Nephron (organoid): ENCODE data around the gene TSHZ1.

Experiments used
- H3K27ac Mint-ChIP-seq, 3 experiments: 2 replicates each; pipeline ENCODE4 v1.8.0; 2020; ENCODE audit warnings: mixed read lengths in 3 of 3, mild to moderate bottlenecking in 2 of 3, moderate library complexity in 1 of 3
- H3K27me3 Mint-ChIP-seq: 2 replicates; pipeline ENCODE4 v1.8.0; 2021; ENCODE audit warnings: low read depth, mild to moderate bottlenecking, moderate library complexity, mixed read lengths
- H3K36me3 Mint-ChIP-seq: 2 replicates; pipeline ENCODE4 v1.8.0; 2020; ENCODE audit warnings: low read depth, mixed read lengths
- H3K4me1 Mint-ChIP-seq: 2 replicates; pipeline ENCODE4 v1.8.0; 2020; ENCODE audit warnings: mixed read lengths
- H3K4me3 Mint-ChIP-seq, 3 experiments: 2 replicates each; pipeline ENCODE4 v1.8.0; 2020; ENCODE audit warnings: mild to moderate bottlenecking in 3 of 3, mixed read lengths in 3 of 3, moderate library complexity in 2 of 3
- H3K9me3 Mint-ChIP-seq: 2 replicates; pipeline ENCODE4 v1.8.0; 2020; ENCODE audit warnings: mixed read lengths
- TF ChIP-seq, protein P1 (sequence below), 3 experiments: fragments of 200-600 bp; sonication (generic); IDR thresholded peaks; one replicate each; pipeline ENCODE4 v1.5.0; 2021; ENCODE audit warnings: antibody characterized with exemption in 3 of 3; ENCODE audit not compliant: unreplicated experiment in 3 of 3

TSHZ1 gene

DNA sequence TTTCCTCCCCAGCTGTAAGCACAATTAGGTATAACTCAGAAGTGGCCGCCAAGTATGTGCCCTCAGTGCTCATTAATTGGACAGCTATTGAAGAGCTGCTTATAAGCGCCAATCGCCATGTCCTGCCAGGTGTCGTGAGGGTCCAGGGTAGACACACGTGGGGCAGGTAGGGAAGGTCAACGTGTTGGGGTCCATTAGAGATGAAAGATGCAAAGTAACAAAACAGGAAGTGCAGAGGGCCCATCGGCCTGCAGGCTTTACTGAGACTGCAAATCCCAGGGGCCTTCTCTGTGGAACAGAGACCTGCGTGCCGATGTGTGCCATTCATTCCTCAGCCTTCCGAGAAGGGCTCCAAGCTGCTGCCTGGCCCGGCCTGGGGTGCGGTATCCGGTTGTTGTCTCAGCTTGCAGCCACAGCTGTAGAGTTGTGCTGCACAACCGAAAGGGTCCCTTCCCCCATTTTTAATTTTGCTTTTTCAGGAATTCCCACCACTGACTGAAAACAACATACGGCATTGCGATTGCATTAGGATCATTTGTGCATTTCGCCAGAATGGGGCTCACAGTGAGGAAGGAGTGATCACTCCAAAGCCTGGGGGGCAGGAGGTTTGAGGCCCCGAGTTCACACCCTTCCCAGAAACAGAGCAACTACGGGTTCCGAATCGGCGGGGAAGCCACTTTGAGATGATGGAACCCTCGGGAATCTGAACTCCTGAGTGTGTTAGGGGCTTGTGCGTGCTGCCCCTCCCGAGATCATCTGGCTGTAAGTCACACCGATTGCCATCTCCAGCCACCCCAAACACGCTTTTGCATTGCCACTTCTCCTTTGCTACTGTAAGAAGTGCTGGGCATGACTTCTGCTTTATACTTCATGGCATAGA, 94.3 kb downstream of the TSHZ1 start:
- peaks cover 8% of the 10 kb centered on the region for H3K36me3 Mint-ChIP-seq
- H3K27ac Mint-ChIP-seq: no peak overlapping the region
- H3K4me3 Mint-ChIP-seq: no peak overlapping the region
- no peaks in the 10 kb centered on the region for H3K4me1 Mint-ChIP-seq
- peaks cover 32% of the 10 kb centered on the region for H3K9me3 Mint-ChIP-seq
- TF ChIP-seq, protein P1, sequence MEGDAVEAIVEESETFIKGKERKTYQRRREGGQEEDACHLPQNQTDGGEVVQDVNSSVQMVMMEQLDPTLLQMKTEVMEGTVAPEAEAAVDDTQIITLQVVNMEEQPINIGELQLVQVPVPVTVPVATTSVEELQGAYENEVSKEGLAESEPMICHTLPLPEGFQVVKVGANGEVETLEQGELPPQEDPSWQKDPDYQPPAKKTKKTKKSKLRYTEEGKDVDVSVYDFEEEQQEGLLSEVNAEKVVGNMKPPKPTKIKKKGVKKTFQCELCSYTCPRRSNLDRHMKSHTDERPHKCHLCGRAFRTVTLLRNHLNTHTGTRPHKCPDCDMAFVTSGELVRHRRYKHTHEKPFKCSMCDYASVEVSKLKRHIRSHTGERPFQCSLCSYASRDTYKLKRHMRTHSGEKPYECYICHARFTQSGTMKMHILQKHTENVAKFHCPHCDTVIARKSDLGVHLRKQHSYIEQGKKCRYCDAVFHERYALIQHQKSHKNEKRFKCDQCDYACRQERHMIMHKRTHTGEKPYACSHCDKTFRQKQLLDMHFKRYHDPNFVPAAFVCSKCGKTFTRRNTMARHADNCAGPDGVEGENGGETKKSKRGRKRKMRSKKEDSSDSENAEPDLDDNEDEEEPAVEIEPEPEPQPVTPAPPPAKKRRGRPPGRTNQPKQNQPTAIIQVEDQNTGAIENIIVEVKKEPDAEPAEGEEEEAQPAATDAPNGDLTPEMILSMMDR (IDR thresholded peaks at IDR 0.05; ENCODE audit: unreplicated experiment in 3 of 3): no peak
- peaks cover 3% of the 10 kb centered on the region for H3K27me3 Mint-ChIP-seq

DNA sequence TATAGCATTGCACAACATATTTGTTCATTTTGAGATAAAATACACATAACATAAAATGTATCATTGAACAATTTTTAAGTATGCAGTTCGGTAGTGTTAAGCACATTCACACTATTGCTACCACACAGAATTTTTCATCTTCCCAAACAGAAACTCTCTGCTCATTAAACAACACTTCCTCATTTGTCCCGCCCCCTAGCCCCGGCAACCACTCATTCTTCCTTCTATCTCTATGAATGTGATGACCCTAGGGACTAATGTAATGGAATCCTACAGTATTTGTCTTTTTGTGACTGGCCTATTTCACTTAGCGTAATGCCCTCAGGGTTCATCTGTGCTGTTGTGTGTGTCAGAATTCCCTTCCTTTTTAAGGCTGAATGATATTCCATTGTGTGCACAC, 95.4 kb downstream of the TSHZ1 start:
- Mint-ChIP-seq H3K27me3 (peaks cover 3% of the 10 kb centered on the region), H3K4me1 (no peaks in the 10 kb centered on the region), H3K4me3 (no peak overlapping the region), H3K27ac (no peak overlapping the region), H3K9me3 (peaks cover 40% of the 10 kb centered on the region), H3K36me3 (peaks cover 8% of the 10 kb centered on the region)
- TF ChIP-seq, protein P1 (IDR thresholded peaks at IDR 0.05; ENCODE audit: unreplicated experiment in 3 of 3): no peak

DNA sequence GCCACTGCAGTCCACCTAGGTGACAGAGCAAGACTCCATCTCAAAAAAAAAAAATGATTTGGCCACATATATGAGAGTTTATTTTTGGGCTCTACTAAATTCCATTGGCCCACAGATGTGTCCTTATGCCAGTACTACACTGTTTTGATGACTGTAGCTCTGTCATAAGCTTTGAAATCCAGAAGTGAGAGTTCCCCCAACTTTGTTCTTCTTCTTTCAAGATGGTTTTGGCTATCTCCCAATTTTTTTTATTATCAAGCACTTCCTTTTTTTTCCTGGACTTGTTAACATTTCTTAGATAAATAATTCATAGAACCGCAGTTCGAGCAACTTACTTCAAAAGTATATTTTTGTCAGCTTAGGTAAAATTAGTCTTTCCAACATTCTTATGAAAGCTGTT, 96.9 kb downstream of the TSHZ1 start:
- no peak overlapping the region for H3K4me3 Mint-ChIP-seq
- no peaks in the 10 kb centered on the region for H3K4me1 Mint-ChIP-seq
- peaks cover 3% of the 10 kb centered on the region for H3K27me3 Mint-ChIP-seq
- TF ChIP-seq, protein P1 (IDR thresholded peaks at IDR 0.05; ENCODE audit: unreplicated experiment in 3 of 3): no peak
- peaks cover 8% of the 10 kb centered on the region for H3K36me3 Mint-ChIP-seq
- H3K27ac Mint-ChIP-seq: no peak overlapping the region
- peaks cover 46% of the 10 kb centered on the region for H3K9me3 Mint-ChIP-seq

DNA sequence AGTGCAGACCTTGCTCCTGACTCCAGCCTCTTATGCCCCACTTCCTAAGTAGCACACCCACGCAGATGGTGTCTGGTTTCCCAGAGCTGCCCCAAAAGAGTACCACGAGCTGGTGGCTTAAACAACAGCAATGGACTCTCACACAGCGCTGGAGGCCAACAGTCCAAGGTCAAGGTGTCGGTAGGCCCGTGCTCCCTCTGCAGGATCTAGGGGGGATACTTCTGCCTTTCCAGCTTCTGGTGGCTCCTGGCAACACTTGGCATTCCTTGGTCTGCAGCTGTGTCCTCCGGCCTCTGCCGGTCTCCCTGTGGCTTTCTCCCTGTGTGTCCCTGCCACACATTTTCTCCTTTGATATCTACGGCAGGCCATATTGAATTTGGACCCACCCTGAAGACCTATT, 99.0 kb downstream of the TSHZ1 start:
- TF ChIP-seq, protein P1 (IDR thresholded peaks at IDR 0.05; ENCODE audit: unreplicated experiment in 3 of 3): no peak
- Mint-ChIP-seq H3K4me1 (no peaks in the 10 kb centered on the region), H3K27me3 (no peaks in the 10 kb centered on the region), H3K27ac (no peak overlapping the region), H3K9me3 (peaks cover 46% of the 10 kb centered on the region), H3K36me3 (peaks cover 8% of the 10 kb centered on the region), H3K4me3 (no peak overlapping the region)

DNA sequence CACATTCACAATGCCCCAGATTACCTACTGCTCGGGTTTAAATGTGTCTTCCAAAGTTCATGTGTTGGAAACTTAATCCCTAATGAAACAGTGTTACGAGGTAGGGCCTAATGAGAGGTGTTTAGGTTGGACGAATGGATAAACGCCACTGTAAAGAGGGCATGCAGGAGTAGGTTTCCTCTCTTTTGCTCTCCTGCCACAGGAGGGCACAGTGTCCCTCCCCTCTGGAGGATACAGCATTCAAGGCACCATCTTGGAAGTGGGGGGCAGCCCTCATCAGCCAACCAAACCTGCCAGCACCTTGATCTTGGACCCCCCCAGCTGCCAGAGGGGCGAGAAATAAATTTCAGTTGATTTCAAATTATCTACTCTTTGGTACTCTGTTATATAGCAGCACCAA, 103.5 kb downstream of the TSHZ1 start:
- Mint-ChIP-seq H3K27me3 (no peaks in the 10 kb centered on the region), H3K9me3 (peaks cover 20% of the 10 kb centered on the region), H3K4me3 (no peak overlapping the region), H3K36me3 (peaks cover 4% of the 10 kb centered on the region), H3K4me1 (no peaks in the 10 kb centered on the region), H3K27ac (no peak overlapping the region)
- TF ChIP-seq, protein P1 (IDR thresholded peaks at IDR 0.05; ENCODE audit: unreplicated experiment in 3 of 3): no peak

DNA sequence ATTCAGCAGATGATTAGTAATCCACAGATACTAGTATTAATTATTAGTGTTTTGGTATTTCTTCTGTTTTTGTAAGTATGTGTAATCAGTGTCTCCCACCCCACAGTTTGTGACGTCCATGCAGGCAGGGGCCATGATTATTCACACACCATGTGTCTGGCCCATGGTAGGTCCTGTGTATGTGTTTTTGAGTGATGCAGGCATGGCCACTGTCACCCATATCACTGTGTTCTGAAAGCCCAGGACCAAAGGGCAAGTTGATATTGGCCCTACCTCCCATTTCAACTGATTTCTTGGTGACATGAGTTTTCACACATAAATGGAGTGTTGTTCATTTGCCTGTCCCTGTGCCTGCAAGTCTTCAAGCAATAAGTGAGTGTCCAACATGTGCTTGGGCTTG, 104.0 kb downstream of the TSHZ1 start:
- H3K4me3 Mint-ChIP-seq: no peak overlapping the region
- no peak overlapping the region for H3K27ac Mint-ChIP-seq
- H3K9me3 Mint-ChIP-seq: peaks cover 16% of the 10 kb centered on the region
- TF ChIP-seq, protein P1 (IDR thresholded peaks at IDR 0.05; ENCODE audit: unreplicated experiment in 3 of 3): no peak
- H3K4me1 Mint-ChIP-seq: no peaks in the 10 kb centered on the region
- H3K27me3 Mint-ChIP-seq: no peaks in the 10 kb centered on the region
- no peaks in the 10 kb centered on the region for H3K36me3 Mint-ChIP-seq
